Panc1 (cell line): ENCODE data around the gene KCNN3. TPM values are rescaled to one million over a fixed set of nuclear protein-coding genes. Genes with fewer than 3 reads are reported as not detected.

Experiments
- ATAC-seq: fragments of 200-7000 bp; cut with Tn5 transposase; 2 replicates; pipeline ENCODE4 v1.9.1; 2020; ENCODE audit warnings: mild to moderate bottlenecking, moderate library complexity
- BruUV-seq: library from RNA; stranded (reverse); fragments of 400-500 nt; replicated peaks from 2 replicates; lab custom pipeline; 2021; lab: Mats Ljungman, UMichigan
- CTCF ChIA-PET: fragments of 300-600 bp; sonication (Branson Sonifier 250); formaldehyde crosslinking; loops from one replicate; lab custom pipeline; 2022; ENCODE audit warnings: antibody characterized with exemption; lab: Charles Lee
- POLR2A ChIA-PET: fragments of 300-600 bp; sonication (Branson Sonifier 250); formaldehyde crosslinking; loops from one replicate; lab custom pipeline; 2022; ENCODE audit warnings: antibody characterized with exemption; lab: Charles Lee
- DNase-seq: peaks from one replicate; pipeline ENCODE4 v3.0.0-alpha.2; 2010; ENCODE audit warnings: low read depth, low spot score
- H3K27ac ChIP-seq: 2 replicates; pipeline ENCODE4 v1.5.1; 2011; ENCODE audit warnings: mild to moderate bottlenecking, low read length, inconsistent platforms
- H3K27me3 ChIP-seq: fragments of 200-500 bp; sonication (Bioruptor generic); 2 replicates; pipeline ENCODE4 v1.6.0; 2014; ENCODE audit warnings: low read length, inconsistent platforms; ENCODE audit not compliant: control insufficient read depth, insufficient read depth
- H3K36me3 ChIP-seq: fragments of 200-500 bp; sonication (Bioruptor generic); 2 replicates; pipeline ENCODE4 v1.5.1; 2014; ENCODE audit warnings: inconsistent platforms, mild to moderate bottlenecking, low read length, moderate library complexity; ENCODE audit not compliant: control insufficient read depth, insufficient read depth
- H3K4me1 ChIP-seq: 2 replicates; pipeline ENCODE4 v1.5.1; 2011; ENCODE audit warnings: inconsistent platforms, mild to moderate bottlenecking, low read length, moderate library complexity; ENCODE audit not compliant: control insufficient read depth, insufficient read depth
- H3K4me3 ChIP-seq, 2 experiments: 2 replicates each; pipeline ENCODE4 v1.5.1; 2011 to 2012; ENCODE audit warnings: low read depth in 2 of 2, low read length in 2 of 2, mild to moderate bottlenecking in 2 of 2, inconsistent platforms in 1 of 2, moderate library complexity in 1 of 2
- H3K9me3 ChIP-seq: fragments of 200-500 bp; sonication (Bioruptor generic); 2 replicates; pipeline ENCODE4 v1.5.1; 2014; ENCODE audit warnings: low read depth, mild to moderate bottlenecking, inconsistent platforms, low read length, moderate library complexity; ENCODE audit not compliant: control insufficient read depth, insufficient read depth
- CTCF ChIP-seq: fragments of 450-650 bp; IDR thresholded peaks from 2 replicates; pipeline ENCODE4 v1.5.1; 2017; ENCODE audit warnings: mild to moderate bottlenecking
- POLR2AphosphoS5 ChIP-seq: IDR thresholded peaks from 2 replicates; pipeline ENCODE4 v1.6.1; 2012; ENCODE audit warnings: mild to moderate bottlenecking, low read depth, low read length, moderate library complexity
- REST ChIP-seq, 2 experiments: IDR thresholded peaks; 2 replicates each; pipeline ENCODE4 v1.6.1; 2011 to 2012; ENCODE audit warnings: low read depth in 2 of 2, control low read depth in 1 of 2, low read length in 1 of 2, mild to moderate bottlenecking in 1 of 2, moderate library complexity in 1 of 2; ENCODE audit not compliant: insufficient read depth in 1 of 2
- SIN3A ChIP-seq: IDR thresholded peaks from 2 replicates; pipeline ENCODE4 v1.6.1; 2012; ENCODE audit warnings: low read depth, mild to moderate bottlenecking, low read length, moderate library complexity, borderline replicate concordance; ENCODE audit not compliant: insufficient read depth
- TCF7L2 ChIP-seq: IDR thresholded peaks from 2 replicates; pipeline ENCODE4 v1.6.1; 2011; ENCODE audit warnings: mild to moderate bottlenecking, low read depth, low read length, inconsistent platforms
- in situ Hi-C: cut with HindIII; loops from 2 replicates; pipeline ENCODE4 v1.10.0; 2016; ENCODE audit warnings: low sequenced_read_pairs, low pct_unique_long_range_greater_than_20kb
- intact Hi-C: fragments of 100-400 bp; cut with micrococcal nuclease; formaldehyde crosslinking; loops from one replicate; pipeline ENCODE4 v1.10.0; 2022; ENCODE audit not compliant: unreplicated experiment
- total RNA-seq: library from RNA; stranded (reverse); gene quantifications from one replicate; pipeline ENCODE4 v1.2.1, GENCODE V29; 2021; ENCODE audit not compliant: unreplicated experiment

Gene KCNN3
- total RNA-seq, 1 experiment from 2014 or later: 0.05 TPM

GRCh38 chr1:154749078-154749760, 120.9 kb downstream of the KCNN3 start:
- POLR2A ChIA-PET: no interaction called here
- Histone ChIP-seq H3K36me3 (no peaks in the 10 kb centered on the region), H3K27ac (no peak overlapping the region), H3K27me3 (peaks cover 9% of the 10 kb centered on the region), H3K9me3 (no peaks in the 10 kb centered on the region), H3K4me1 (no peaks in the 10 kb centered on the region), H3K4me3 (no peak overlapping the region)
- BruUV-seq: no TSS peak
- intact Hi-C loops: loop anchor here (5.0 kb wide), 1 partner anchor 82 kb away; no protein-coding TSS in a partner anchor
- CTCF ChIA-PET: no interaction called here
- ATAC-seq (peak; percentile 80), DNase-seq (no peak)
- in situ Hi-C loops: no loop called here
- no peak for TF ChIP-seq TCF7L2
- no peak for TF ChIP-seq POLR2AphosphoS5
- peak; percentile 58 for TF ChIP-seq CTCF
- no peak for TF ChIP-seq REST (IDR thresholded peaks at IDR 0.05; ENCODE audit: insufficient read depth in 1 of 2, low read depth in 2 of 2, low read length in 1 of 2)
- no peak for TF ChIP-seq SIN3A

GRCh38 chr1:154748405-154748775, 121.7 kb downstream of the KCNN3 start:
- BruUV-seq: no TSS peak
- TF ChIP-seq REST (IDR thresholded peaks at IDR 0.05; ENCODE audit: insufficient read depth in 1 of 2, low read depth in 2 of 2, low read length in 1 of 2): no peak
- TF ChIP-seq POLR2AphosphoS5: no peak
- no peak for TF ChIP-seq SIN3A
- TF ChIP-seq CTCF: no peak
- TF ChIP-seq TCF7L2: no peak
- intact Hi-C loops (loop anchor here (5.0 kb wide), 1 partner anchor 81 kb away; no protein-coding TSS in a partner anchor), in situ Hi-C loops (no loop called here)
- DNase-seq: no peak
- CTCF ChIA-PET: no interaction called here
- no peaks in the 10 kb centered on the region for H3K36me3 ChIP-seq
- POLR2A ChIA-PET: no interaction called here
- no peak for ATAC-seq
- H3K27me3 ChIP-seq: peaks cover 9% of the 10 kb centered on the region
- no peak overlapping the region for H3K27ac ChIP-seq
- H3K9me3 ChIP-seq: no peaks in the 10 kb centered on the region
- no peaks in the 10 kb centered on the region for H3K4me1 ChIP-seq
- H3K4me3 ChIP-seq: no peak overlapping the region
